Measurements from ENCODE around the gene IKZF4. TPM values are rescaled to one million over a fixed set of nuclear protein-coding genes. Genes with fewer than 3 reads are reported as not detected.
"Not testable (repeated sequence)": the region's sequence is repeated elsewhere in the genome, so short reads cannot be mapped to it uniquely, and the experiment has no call there.

Gene IKZF4
- total RNA-seq, 2 donors from 2014 or later = 4.5 to 7.6 TPM

- no peaks in the 10 kb centered on the region for H3K36me3 ChIP-seq
- DNase-seq (ENCODE audit: low spot score) (no peak), ATAC-seq (ENCODE audit: insufficient number of reproducible peaks, low FRiP score, low read depth) (no peak)
- H3K4me3 ChIP-seq = peak overlapping the region; percentile 98
- H3K27me3 ChIP-seq (replicated peaks; ENCODE audit: insufficient read depth) = no peaks in the 10 kb centered on the region
- no peaks in the 10 kb centered on the region for H3K9me3 ChIP-seq
- peak overlapping the region; percentile 97 for H3K27ac ChIP-seq
- H3K4me1 ChIP-seq (ENCODE audit: control insufficient read depth in 1 of 2, low read depth in 2 of 2) = peaks cover 17 to 55% of the 10 kb centered on the region in 2 donors
- TF ChIP-seq, protein P1, sequence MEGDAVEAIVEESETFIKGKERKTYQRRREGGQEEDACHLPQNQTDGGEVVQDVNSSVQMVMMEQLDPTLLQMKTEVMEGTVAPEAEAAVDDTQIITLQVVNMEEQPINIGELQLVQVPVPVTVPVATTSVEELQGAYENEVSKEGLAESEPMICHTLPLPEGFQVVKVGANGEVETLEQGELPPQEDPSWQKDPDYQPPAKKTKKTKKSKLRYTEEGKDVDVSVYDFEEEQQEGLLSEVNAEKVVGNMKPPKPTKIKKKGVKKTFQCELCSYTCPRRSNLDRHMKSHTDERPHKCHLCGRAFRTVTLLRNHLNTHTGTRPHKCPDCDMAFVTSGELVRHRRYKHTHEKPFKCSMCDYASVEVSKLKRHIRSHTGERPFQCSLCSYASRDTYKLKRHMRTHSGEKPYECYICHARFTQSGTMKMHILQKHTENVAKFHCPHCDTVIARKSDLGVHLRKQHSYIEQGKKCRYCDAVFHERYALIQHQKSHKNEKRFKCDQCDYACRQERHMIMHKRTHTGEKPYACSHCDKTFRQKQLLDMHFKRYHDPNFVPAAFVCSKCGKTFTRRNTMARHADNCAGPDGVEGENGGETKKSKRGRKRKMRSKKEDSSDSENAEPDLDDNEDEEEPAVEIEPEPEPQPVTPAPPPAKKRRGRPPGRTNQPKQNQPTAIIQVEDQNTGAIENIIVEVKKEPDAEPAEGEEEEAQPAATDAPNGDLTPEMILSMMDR (IDR thresholded peaks at IDR 0.05) = no peak
These were observed 46.5 kb upstream of the IKZF4 start for GRCh38 chr12:55974308-55974730.

GRCh38 chr12:55978393-55978792, 42.5 kb upstream of the IKZF4 start:
- Histone ChIP-seq H3K4me3 (no peak overlapping the region), H3K27ac (no peak overlapping the region), H3K36me3 (peaks cover 7% of the 10 kb centered on the region), H3K27me3 (replicated peaks; ENCODE audit: insufficient read depth) (no peaks in the 10 kb centered on the region), H3K4me1 (ENCODE audit: control insufficient read depth in 1 of 2, low read depth in 2 of 2) (peaks cover 11 to 42% of the 10 kb centered on the region in 2 donors), H3K9me3 (no peaks in the 10 kb centered on the region)
- TF ChIP-seq, protein P1 (IDR thresholded peaks at IDR 0.05) = no peak
- no peak for ATAC-seq (ENCODE audit: insufficient number of reproducible peaks, low FRiP score, low read depth)
- DNase-seq (ENCODE audit: low spot score) = no peak

DNA sequence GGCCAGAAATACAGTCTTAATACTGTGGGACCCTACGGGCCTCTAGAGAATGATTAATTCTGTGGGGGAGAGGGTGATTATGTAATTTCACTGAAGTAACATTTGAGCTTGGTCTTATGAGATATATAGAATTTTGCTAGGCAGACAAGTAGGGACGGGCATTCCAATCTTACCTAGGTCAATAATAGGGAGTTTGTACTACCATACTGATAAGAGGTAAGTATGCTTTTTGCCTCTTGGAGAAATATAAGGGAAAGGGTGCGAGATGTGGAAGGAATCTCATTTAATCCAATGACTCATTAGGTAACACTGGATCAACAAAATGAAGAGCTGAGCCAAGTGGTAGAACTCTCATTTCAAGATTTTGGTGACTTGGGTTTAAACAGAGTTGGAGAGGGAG, 41.8 kb upstream of the IKZF4 start:
- no peak overlapping the region for H3K27ac ChIP-seq
- H3K4me1 ChIP-seq (ENCODE audit: control insufficient read depth in 1 of 2, low read depth in 2 of 2) = peaks cover 11 to 42% of the 10 kb centered on the region in 2 donors
- H3K4me3 ChIP-seq = no peak overlapping the region
- H3K9me3 ChIP-seq = no peaks in the 10 kb centered on the region
- ATAC-seq (ENCODE audit: insufficient number of reproducible peaks, low FRiP score, low read depth) (no peak), DNase-seq (ENCODE audit: low spot score) (no peak)
- no peaks in the 10 kb centered on the region for H3K27me3 ChIP-seq (replicated peaks; ENCODE audit: insufficient read depth)
- H3K36me3 ChIP-seq = peaks cover 12% of the 10 kb centered on the region
- TF ChIP-seq, protein P1 (IDR thresholded peaks at IDR 0.05) = no peak

DNA sequence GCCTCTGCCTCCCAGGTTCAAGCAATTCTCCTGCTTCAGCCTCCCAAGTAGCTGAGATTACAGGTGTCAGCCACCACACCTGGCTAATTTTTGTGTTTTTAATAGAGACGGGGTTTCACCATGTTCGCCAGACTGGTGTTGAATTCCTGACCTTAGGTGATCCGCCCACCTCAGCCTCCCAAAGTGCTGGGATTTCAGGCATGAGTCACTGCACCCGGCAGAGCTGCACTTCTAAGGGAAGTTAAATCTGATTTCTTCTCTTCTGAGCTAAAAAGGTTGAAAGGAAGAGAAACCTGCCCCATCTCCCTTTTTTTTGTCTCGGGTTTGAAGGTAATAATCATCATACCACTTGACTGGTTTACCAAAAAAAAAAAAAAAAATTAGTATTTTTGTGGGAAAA, 39.0 kb upstream of the IKZF4 start:
- Histone ChIP-seq H3K4me1 (ENCODE audit: control insufficient read depth in 1 of 2, low read depth in 2 of 2) (peaks cover 0 to 18% of the 10 kb centered on the region in 2 donors), H3K36me3 (peaks cover 29% of the 10 kb centered on the region)
- H3K27ac ChIP-seq; ATAC-seq (ENCODE audit: insufficient number of reproducible peaks, low FRiP score, low read depth); H3K9me3 ChIP-seq; H3K27me3 ChIP-seq (replicated peaks; ENCODE audit: insufficient read depth); DNase-seq (ENCODE audit: low spot score); H3K4me3 ChIP-seq: not testable (repeated sequence)

- DNase-seq (ENCODE audit: low spot score) (no peak), ATAC-seq (ENCODE audit: insufficient number of reproducible peaks, low FRiP score, low read depth) (no peak)
- Histone ChIP-seq H3K4me3 (no peak overlapping the region), H3K27me3 (replicated peaks; ENCODE audit: insufficient read depth) (no peaks in the 10 kb centered on the region), H3K9me3 (no peaks in the 10 kb centered on the region), H3K4me1 (ENCODE audit: control insufficient read depth in 1 of 2, low read depth in 2 of 2) (peaks cover 0 to 13% of the 10 kb centered on the region in 2 donors), H3K27ac (no peak overlapping the region), H3K36me3 (peaks cover 35% of the 10 kb centered on the region)
- TF ChIP-seq, protein P1 (IDR thresholded peaks at IDR 0.05) = no peak
These were observed 38.4 kb upstream of the IKZF4 start for GRCh38 chr12:55982319-55982936.

Data from thoracic aorta (tissue), 2 donors.